A549 (cell line): ENCODE data around the gene TMEM119. TPM values are rescaled to one million over a fixed set of nuclear protein-coding genes. Genes with fewer than 3 reads are reported as not detected.

Source experiments
- ATAC-seq, 2 experiments: fragments of 200-7000 bp in 1 of 2; fragments of >200 bp in 1 of 2; cut with Nextera tagmentation in 1 of 2; cut with Tn5 transposase in 1 of 2; 3 replicates each; pipeline versions ENCODE4 v1.8.0 to v1.9.1; 2018 to 2020; ENCODE audit warnings: mild to moderate bottlenecking in 1 of 2, moderate library complexity in 1 of 2
- CTCF ChIA-PET: fragments of 300-600 bp; sonication (Branson Sonifier 250); formaldehyde crosslinking; extraction: SDS; loops from one replicate; lab custom pipeline; 2021; ENCODE audit warnings: antibody characterized with exemption, inconsistent platforms; lab: Yijun Ruan, JAX
- POLR2A ChIA-PET: fragments of 350-600 bp; formaldehyde crosslinking; extraction: SDS; loops from one replicate; lab custom pipeline; 2021; ENCODE audit warnings: antibody characterized with exemption, inconsistent platforms; lab: Yijun Ruan, JAX
- DNase-seq, 2 experiments: peaks; one replicate each; pipeline versions ENCODE4 v3.0.0 to v3.0.0-alpha.2; 2011 to 2016; ENCODE audit warnings: low read depth in 1 of 2, low spot score in 1 of 2
- FAIRE-seq: peaks from 2 replicates; lab custom pipeline; 2011; peaks lifted over from hg19 to GRCh38; lab: Jason Lieb, UNC
- H3K27ac ChIP-seq, 2 experiments: fragments of >200 bp; sonication (Bioruptor Twin); formaldehyde crosslinking; 3 replicates each; pipeline ENCODE4 v1.5.1; 2016 to 2017
- H3K4me1 ChIP-seq: fragments of >200 bp; sonication (Bioruptor Twin); formaldehyde crosslinking; 3 replicates; pipeline ENCODE4 v1.6.1; 2016
- H3K4me2 ChIP-seq: fragments of >200 bp; sonication (Bioruptor Twin); formaldehyde crosslinking; 3 replicates; pipeline ENCODE4 v1.6.1; 2016
- H3K4me3 ChIP-seq: fragments of >200 bp; sonication (Bioruptor Twin); formaldehyde crosslinking; 3 replicates; pipeline ENCODE4 v1.5.1; 2016
- H3K9me3 ChIP-seq: fragments of >200 bp; sonication (Bioruptor Twin); formaldehyde crosslinking; 3 replicates; pipeline ENCODE4 v1.6.1; 2016
- CBX2 ChIP-seq: fragments of 200-600 bp; sonication (generic); IDR thresholded peaks from 2 replicates; pipeline ENCODE4 v1.6.1; 2016; ENCODE audit warnings: low read depth, mild to moderate bottlenecking, borderline replicate concordance
- CEBPB ChIP-seq, 2 experiments: fragments of >200 bp in 1 of 2; sonication (Bioruptor Twin) in 1 of 2; formaldehyde crosslinking in 1 of 2; IDR thresholded peaks; 2 replicates each; pipeline ENCODE4 v1.6.1; 2012 to 2016
- CTCF ChIP-seq: fragments of >200 bp; sonication (Bioruptor Twin); formaldehyde crosslinking; IDR thresholded peaks from 3 replicates; pipeline ENCODE4 v1.5.1; 2016
- EP300 ChIP-seq, 2 experiments: fragments of >200 bp; sonication (Bioruptor Twin); formaldehyde crosslinking; IDR thresholded peaks; 2 replicates in 1 of 2; 3 replicates in 1 of 2; pipeline ENCODE4 v1.6.1; 2016 to 2017
- FOSB ChIP-seq: fragments of 250-450 bp; sonication (Bioruptor Pico); IDR thresholded peaks from 2 replicates; pipeline ENCODE4 v1.5.0; 2020; ENCODE audit warnings: mild to moderate bottlenecking, moderate library complexity
- HES2 ChIP-seq: fragments of >200 bp; sonication (Bioruptor Twin); formaldehyde crosslinking; IDR thresholded peaks from 2 replicates; pipeline ENCODE4 v1.6.1; 2016
- HOXA7 ChIP-seq: fragments of 250-450 bp; sonication (Bioruptor Pico); IDR thresholded peaks from 2 replicates; pipeline ENCODE4 v1.5.0; 2020; ENCODE audit warnings: mild to moderate bottlenecking, moderate library complexity
- MAFK ChIP-seq: fragments of 450-650 bp; IDR thresholded peaks from 2 replicates; pipeline ENCODE4 v1.6.1; 2014; ENCODE audit not compliant: partially characterized antibody
- MAX ChIP-seq: IDR thresholded peaks from 2 replicates; pipeline ENCODE4 v1.6.1; 2012
- NFE2L2 ChIP-seq: fragments of 150-350 bp; conservative IDR thresholded peaks from 2 replicates; pipeline ENCODE4 v1.6.1; 2014; ENCODE audit warnings: low read length
- PHF8 ChIP-seq: fragments of 200-600 bp; sonication (generic); IDR thresholded peaks from 2 replicates; pipeline ENCODE4 v1.6.1; 2016; ENCODE audit warnings: low read depth, mild to moderate bottlenecking, antibody characterized with exemption, moderate library complexity, borderline replicate concordance
- RAD21 ChIP-seq, 2 experiments: fragments of >200 bp in 1 of 2; sonication (Bioruptor Twin) in 1 of 2; formaldehyde crosslinking in 1 of 2; IDR thresholded peaks in 1 of 2; conservative IDR thresholded peaks in 1 of 2; 2 replicates in 1 of 2; 3 replicates in 1 of 2; pipeline ENCODE4 v1.6.1; 2012 to 2018; ENCODE audit warnings: inconsistent platforms in 1 of 2
- RARB ChIP-seq: fragments of 250-450 bp; sonication (Bioruptor Pico); IDR thresholded peaks from 2 replicates; pipeline ENCODE4 v1.8.0; 2021; ENCODE audit warnings: mild to moderate bottlenecking, moderate library complexity
- SMC3 ChIP-seq: fragments of >200 bp; sonication (Bioruptor Twin); formaldehyde crosslinking; IDR thresholded peaks from 3 replicates; pipeline ENCODE4 v1.6.1; 2018; ENCODE audit warnings: inconsistent platforms
- TP53 ChIP-seq: fragments of 250-450 bp; sonication (Bioruptor Pico); IDR thresholded peaks from 2 replicates; pipeline ENCODE4 v1.5.0; 2021; ENCODE audit warnings: mild to moderate bottlenecking, moderate library complexity
- ZSCAN20 ChIP-seq: fragments of 250-450 bp; sonication (Bioruptor Pico); IDR thresholded peaks from 2 replicates; pipeline ENCODE4 v1.8.0; 2022; ENCODE audit warnings: mild to moderate bottlenecking, moderate library complexity
- WGBS: methylation state at CpG from one replicate; pipeline ENCODE4 v1.1.6; 2017; ENCODE audit errors: missing lambda C conversion rate; 5-methylcytosine and 5-hydroxymethylcytosine counted together
- polyA plus RNA-seq, 4 experiments: library from polyadenylated mRNA; depleted of rRNA in 3 of 4; stranded (reverse); fragments of >200 nt; fragmentation: RNase III in 1 of 4; extraction: RNeasy Plus Mini Kit Qiagen cat#74134 plus additional on column Dnase treatment in 1 of 4; gene quantifications; 2 replicates in 3 of 4; 3 replicates in 1 of 4; pipeline ENCODE4 v1.2.3, GENCODE V29; 2011 to 2017

TMEM119 gene
- polyA plus RNA-seq, 2 of the 4 experiments (the other 2 are of a cell fraction), result not detected

- H3K4me1 ChIP-seq, result peaks cover 5% of the 10 kb centered on the region
- H3K9me3 ChIP-seq, result no peaks in the 10 kb centered on the region
- ChIA-PET CTCF (interaction anchor here (0.7 to 22.8 kb wide), 18 partner anchors 12 to 524 kb away, joined by 3 to 533 read pairs (median 4); partner anchors contain the start of genes ALKBH2 and TMEM119), POLR2A (interaction anchor here (1.6 kb wide), 1 partner anchor 9 kb away, joined by 4 read pairs; the partner anchor contains the start of gene ISCU)
- no peak overlapping the region for H3K4me2 ChIP-seq
- FAIRE-seq (no peak), ATAC-seq (peak; percentile 17 to 61; a peak in 5 of 6 replicates), DNase-seq (peak in 1 of 2 experiments; percentile 58)
- TF ChIP-seq CTCF (peak; percentile 53; the same call in 2 of the 3 replicates), SMC3 (peak; percentile 75), EP300 (IDR thresholded peaks at IDR 0.05) (no peak), RAD21 (conservative IDR thresholded peaks at IDR 0.05 in 1 of 2, IDR thresholded peaks at IDR 0.05 in 1 of 2) (peak; percentile 65 to 74)
- 67% methylated on average over 3 of the region's 3 CpGs for WGBS
- no peak overlapping the region for H3K27ac ChIP-seq
- no peak overlapping the region for H3K4me3 ChIP-seq
Observed at GRCh38 chr12:108570743-108571608, 26.9 kb downstream of the TMEM119 start.

GRCh38 chr12:108568338-108569154 lies 29.3 kb downstream of the TMEM119 start:
- FAIRE-seq (no peak), ATAC-seq (no peak)
- no peak overlapping the region for H3K27ac ChIP-seq
- no peak for TF ChIP-seq CBX2
- TF ChIP-seq HES2, result no peak
- TF ChIP-seq MAX, result no peak
- TF ChIP-seq RARB (CRISPR knock-in tag), result no peak
- TF ChIP-seq NFE2L2, result no peak
- TF ChIP-seq TP53 (CRISPR knock-in tag), result no peak
- no peak for TF ChIP-seq ZSCAN20 (CRISPR knock-in tag)
- TF ChIP-seq FOSB (CRISPR knock-in tag), result no peak
- no peak for TF ChIP-seq PHF8
- TF ChIP-seq HOXA7 (CRISPR knock-in tag), result no peak
- no peak for TF ChIP-seq CEBPB (IDR thresholded peaks at IDR 0.05)
- no peak for TF ChIP-seq MAFK
- TF ChIP-seq EP300 (IDR thresholded peaks at IDR 0.05), result no peak
- TF ChIP-seq, all 56 proteins: peak for 0
- no peak for DNase-seq
- Histone ChIP-seq H3K9me3 (no peaks in the 10 kb centered on the region), H3K4me1 (peaks cover 24% of the 10 kb centered on the region), H3K4me3 (no peak overlapping the region), H3K4me2 (no peak overlapping the region)
- POLR2A ChIA-PET, result interaction anchor here (0.6 kb wide), 1 partner anchor 293 kb away, joined by 7 read pairs; no protein-coding TSS in a partner anchor
- CTCF ChIA-PET, result interaction anchor here (0.5 to 22.8 kb wide), 4 partner anchors 44 to 670 kb away, joined by 3 to 533 read pairs (median 4); partner anchors contain the start of gene ALKBH2
- 93% methylated on average over 10 of the region's 10 CpGs for WGBS
